Left lung (tissue), 10 donors: ENCODE measurements around the gene PCARE. TPM values are rescaled to one million over a fixed set of nuclear protein-coding genes. Genes with fewer than 3 reads are reported as not detected.
A peak's percentile ranks its signal among the peaks of the same experiment; 100 is the strongest.

Experiments
- ATAC-seq: fragments of 200-7000 bp; cut with Tn5 transposase; one replicate; pipeline ENCODE4 v1.9.1; 2020; ENCODE audit warnings: moderate library complexity
- DNase-seq, 4 donors: peaks; one replicate each; pipeline ENCODE4 v3.0.0-alpha.2; 2013 to 2020
- H3K27ac ChIP-seq, 2 donors: fragments of 200-600 bp; sonication (generic) in 1 of 2; one replicate each; pipeline versions ENCODE4 v1.5.0 to v1.8.0; 2020 to 2021
- H3K27me3 ChIP-seq, 2 donors: fragments of 200-600 bp; sonication (generic) in 1 of 2; one replicate each; pipeline versions ENCODE4 v1.5.0 to v1.8.0; 2020 to 2021
- H3K36me3 ChIP-seq, 2 donors: fragments of 200-600 bp; sonication (generic) in 1 of 2; one replicate each; pipeline versions ENCODE4 v1.5.0 to v1.8.0; 2020 to 2021
- H3K4me1 ChIP-seq, 2 donors: fragments of 200-600 bp; one replicate each; pipeline ENCODE4 v1.8.0; 2021
- H3K4me3 ChIP-seq, 2 donors: fragments of 200-600 bp; sonication (generic) in 1 of 2; one replicate each; pipeline versions ENCODE4 v1.5.0 to v1.8.0; 2020 to 2021; ENCODE audit warnings: mild to moderate bottlenecking in 1 of 2
- H3K9me3 ChIP-seq, 2 donors: fragments of 200-600 bp; sonication (generic) in 1 of 2; one replicate each; pipeline versions ENCODE4 v1.5.0 to v1.8.0; 2020 to 2021
- CTCF ChIP-seq, 2 donors: fragments of 200-600 bp; sonication (generic) in 1 of 2; IDR thresholded peaks; one replicate each; pipeline versions ENCODE4 v1.5.0 to v1.8.0; 2021; ENCODE audit warnings: antibody characterized with exemption in 2 of 2
- intact Hi-C, 2 donors: fragments of 100-400 bp; cut with DNase I; formaldehyde crosslinking; loops; one replicate each; pipeline versions ENCODE4 v1.11.2 to v1.14.2; 2022
- polyA plus RNA-seq, 6 donors: library from polyadenylated mRNA; unstranded; fragments of 120-200 nt; gene quantifications; one replicate each; pipeline ENCODE4 v1.2.1, GENCODE V29; 2013; ENCODE audit not compliant: insufficient read length in 6 of 6
- total RNA-seq, 2 donors: library from RNA; stranded (reverse); fragmentation: NEBNext Ultra II Directional; extraction: Animal tissue kit (Norgen Biotek cat#: 25700); gene quantifications; one replicate each; pipeline ENCODE4 v1.2.1, GENCODE V29; 2021
- donor health status: DM: no; HTN: yes; CAD: no.
- donor health status: DM: no; HTN: no; CAD: no.

PCARE gene
- total and polyA plus RNA-seq, 8 donors: 0.03 to 0.27 (median 0.05) TPM; not detected in 1

- no peak for TF ChIP-seq CTCF (IDR thresholded peaks at IDR 0.05)
- H3K27ac ChIP-seq: peak overlapping the region in 1 of 2 donors; percentile 76
Measured at GRCh38 chr2:29016504-29016903, 57.8 kb downstream of the PCARE start.

GRCh38 chr2:29015701-29016470, 58.4 kb downstream of the PCARE start:
- Histone ChIP-seq H3K27ac (peak overlapping the region in 1 of 2 donors; percentile 76), H3K36me3 (no peaks in the 10 kb centered on the region), H3K4me1 (peaks cover 13 to 77% of the 10 kb centered on the region in 2 donors), H3K9me3 (no peaks in the 10 kb centered on the region), H3K27me3 (peaks cover 0 to 7% of the 10 kb centered on the region in 2 donors), H3K4me3 (no peak overlapping the region)
- no peak for DNase-seq
- no peak for TF ChIP-seq CTCF (IDR thresholded peaks at IDR 0.05)
- ATAC-seq: no peak
- intact Hi-C loops: no loop called here

More at GRCh38 chr2:29016504-29016903, 57.8 kb downstream of the PCARE start:
- DNase-seq (no peak), ATAC-seq (no peak)
- Histone ChIP-seq H3K4me1 (peaks cover 7 to 71% of the 10 kb centered on the region in 2 donors), H3K9me3 (no peaks in the 10 kb centered on the region), H3K36me3 (no peaks in the 10 kb centered on the region), H3K27me3 (peaks cover 0 to 7% of the 10 kb centered on the region in 2 donors), H3K4me3 (no peak overlapping the region)
- intact Hi-C loops: no loop called here

- H3K4me3 ChIP-seq: no peak overlapping the region
- ATAC-seq (no peak), DNase-seq (peak in 1 of 4 donors; percentile 71)
- TF ChIP-seq CTCF (IDR thresholded peaks at IDR 0.05): no peak
- no peaks in the 10 kb centered on the region for H3K9me3 ChIP-seq
- H3K36me3 ChIP-seq: no peaks in the 10 kb centered on the region
- H3K4me1 ChIP-seq: peaks cover 19 to 85% of the 10 kb centered on the region in 2 donors
- H3K27me3 ChIP-seq: peaks cover 0 to 7% of the 10 kb centered on the region in 2 donors
- intact Hi-C loops: no loop called here
- H3K27ac ChIP-seq: peak overlapping the region in 1 of 2 donors; percentile 76
Measured at GRCh38 chr2:29014811-29015421, 59.4 kb downstream of the PCARE start.

- ATAC-seq (no peak), DNase-seq (no peak)
- H3K4me3 ChIP-seq: no peak overlapping the region
- no peaks in the 10 kb centered on the region for H3K36me3 ChIP-seq
- intact Hi-C loops: no loop called here
- no peaks in the 10 kb centered on the region for H3K9me3 ChIP-seq
- TF ChIP-seq CTCF (IDR thresholded peaks at IDR 0.05): no peak
- H3K4me1 ChIP-seq: peaks cover 19 to 85% of the 10 kb centered on the region in 2 donors
- peak overlapping the region in 1 of 2 donors; percentile 76 for H3K27ac ChIP-seq
- H3K27me3 ChIP-seq: peaks cover 0 to 7% of the 10 kb centered on the region in 2 donors
Measured at GRCh38 chr2:29014331-29014730, 60.0 kb downstream of the PCARE start.
